Activated B cell treated with CpG ODN at 0.5 μM for 24 hours (primary cell): ENCODE data around the gene MTRF1. TPM values are rescaled to one million over a fixed set of nuclear protein-coding genes. Genes with fewer than 3 reads are reported as not detected.

Source experiments
- ATAC-seq: fragments of 200-7000 bp; cut with Tn5 transposase; one replicate; pipeline ENCODE4 v1.10.0; 2021; ENCODE audit warnings: low read depth, mild to moderate bottlenecking, moderate library complexity
- CTCF ChIA-PET: fragments of 350-600 bp; sonication (Branson Sonifier 250); formaldehyde crosslinking; loops from one replicate; lab custom pipeline; 2021; ENCODE audit warnings: antibody characterized with exemption; lab: Charles Lee
- POLR2A ChIA-PET: fragments of 350-600 bp; sonication (Branson Sonifier 250); formaldehyde crosslinking; loops from one replicate; lab custom pipeline; 2021; ENCODE audit warnings: antibody characterized with exemption; lab: Charles Lee
- DNase-seq: peaks from one replicate; pipeline ENCODE4 v3.0.0; 2022
- H3K27ac Mint-ChIP-seq: one replicate; pipeline ENCODE4 v1.8.0; 2020; ENCODE audit warnings: mixed read lengths
- H3K27me3 Mint-ChIP-seq: one replicate; pipeline ENCODE4 v1.8.0; 2021; ENCODE audit warnings: mixed read lengths
- H3K36me3 Mint-ChIP-seq: one replicate; pipeline ENCODE4 v1.8.0; 2021; ENCODE audit warnings: low read depth, mixed read lengths
- H3K4me1 Mint-ChIP-seq: one replicate; pipeline ENCODE4 v1.8.0; 2021; ENCODE audit warnings: mixed read lengths
- H3K4me3 Mint-ChIP-seq: one replicate; pipeline ENCODE4 v1.8.0; 2020; ENCODE audit warnings: mild to moderate bottlenecking, mixed read lengths
- H3K9me3 Mint-ChIP-seq: one replicate; pipeline ENCODE4 v1.8.0; 2020; ENCODE audit warnings: mixed read lengths
- intact Hi-C: fragments of 100-400 bp; cut with micrococcal nuclease; formaldehyde crosslinking; loops from one replicate; pipeline ENCODE4 v1.15.1; 2024
- total RNA-seq: library from RNA; stranded (reverse); gene quantifications from 2 replicates; pipeline ENCODE4 v1.2.3, GENCODE V29; 2022
- TF ChIP-seq, protein P1 (sequence below): fragments of 200-600 bp; IDR thresholded peaks from one replicate; pipeline ENCODE4 v1.8.0; 2022; ENCODE audit warnings: antibody characterized with exemption, mild to moderate bottlenecking

Gene MTRF1
- total RNA-seq, 1 donor from 2014 or later = 26.7 TPM

DNA sequence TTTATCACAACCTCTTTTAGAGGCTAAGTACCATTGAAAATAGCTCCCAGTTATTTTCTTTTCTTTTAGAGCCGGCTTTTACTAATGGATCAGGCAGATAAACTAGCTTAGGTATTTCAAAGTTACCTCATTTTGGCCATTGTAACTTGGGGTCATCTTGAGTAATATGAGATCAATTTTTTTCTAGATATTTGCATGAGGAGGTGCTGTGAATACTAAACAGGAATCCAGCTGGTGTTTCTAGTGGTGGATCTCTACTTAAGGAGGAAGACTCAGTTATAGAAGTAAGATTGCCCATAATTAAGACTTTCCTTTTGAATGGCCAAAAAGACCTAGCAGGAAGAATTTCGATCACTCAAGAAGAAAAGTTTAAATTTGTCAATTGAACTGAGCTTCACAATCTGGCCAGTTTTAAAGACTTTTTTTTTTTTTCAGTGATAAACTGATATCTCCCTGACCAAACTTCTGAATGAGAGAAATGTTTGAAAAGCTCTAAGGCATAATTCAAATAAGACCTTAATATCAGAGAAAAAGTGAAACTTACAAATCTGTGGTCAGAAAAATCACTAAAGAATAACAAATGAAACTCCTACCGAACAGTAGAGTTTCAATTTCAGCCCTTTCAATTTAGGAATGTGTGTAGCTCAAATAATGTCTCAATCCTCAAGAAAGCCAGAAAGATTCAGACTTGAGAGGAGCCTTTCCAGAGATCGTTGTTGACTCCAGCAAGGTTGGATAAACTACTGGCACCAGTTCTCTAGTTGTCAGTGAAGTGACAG lies 36.1 kb upstream of the MTRF1 start:
- H3K9me3 Mint-ChIP-seq = no peaks in the 10 kb centered on the region
- TF ChIP-seq, protein P1, sequence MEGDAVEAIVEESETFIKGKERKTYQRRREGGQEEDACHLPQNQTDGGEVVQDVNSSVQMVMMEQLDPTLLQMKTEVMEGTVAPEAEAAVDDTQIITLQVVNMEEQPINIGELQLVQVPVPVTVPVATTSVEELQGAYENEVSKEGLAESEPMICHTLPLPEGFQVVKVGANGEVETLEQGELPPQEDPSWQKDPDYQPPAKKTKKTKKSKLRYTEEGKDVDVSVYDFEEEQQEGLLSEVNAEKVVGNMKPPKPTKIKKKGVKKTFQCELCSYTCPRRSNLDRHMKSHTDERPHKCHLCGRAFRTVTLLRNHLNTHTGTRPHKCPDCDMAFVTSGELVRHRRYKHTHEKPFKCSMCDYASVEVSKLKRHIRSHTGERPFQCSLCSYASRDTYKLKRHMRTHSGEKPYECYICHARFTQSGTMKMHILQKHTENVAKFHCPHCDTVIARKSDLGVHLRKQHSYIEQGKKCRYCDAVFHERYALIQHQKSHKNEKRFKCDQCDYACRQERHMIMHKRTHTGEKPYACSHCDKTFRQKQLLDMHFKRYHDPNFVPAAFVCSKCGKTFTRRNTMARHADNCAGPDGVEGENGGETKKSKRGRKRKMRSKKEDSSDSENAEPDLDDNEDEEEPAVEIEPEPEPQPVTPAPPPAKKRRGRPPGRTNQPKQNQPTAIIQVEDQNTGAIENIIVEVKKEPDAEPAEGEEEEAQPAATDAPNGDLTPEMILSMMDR = no peak
- no peak for DNase-seq
- H3K36me3 Mint-ChIP-seq = no peaks in the 10 kb centered on the region
- H3K4me3 Mint-ChIP-seq = no peak overlapping the region
- no peak overlapping the region for H3K27ac Mint-ChIP-seq
- intact Hi-C loops = no loop called here
- POLR2A ChIA-PET = no interaction called here
- no peaks in the 10 kb centered on the region for H3K4me1 Mint-ChIP-seq
- no peaks in the 10 kb centered on the region for H3K27me3 Mint-ChIP-seq
- CTCF ChIA-PET = no interaction called here
- ATAC-seq = no peak

DNA sequence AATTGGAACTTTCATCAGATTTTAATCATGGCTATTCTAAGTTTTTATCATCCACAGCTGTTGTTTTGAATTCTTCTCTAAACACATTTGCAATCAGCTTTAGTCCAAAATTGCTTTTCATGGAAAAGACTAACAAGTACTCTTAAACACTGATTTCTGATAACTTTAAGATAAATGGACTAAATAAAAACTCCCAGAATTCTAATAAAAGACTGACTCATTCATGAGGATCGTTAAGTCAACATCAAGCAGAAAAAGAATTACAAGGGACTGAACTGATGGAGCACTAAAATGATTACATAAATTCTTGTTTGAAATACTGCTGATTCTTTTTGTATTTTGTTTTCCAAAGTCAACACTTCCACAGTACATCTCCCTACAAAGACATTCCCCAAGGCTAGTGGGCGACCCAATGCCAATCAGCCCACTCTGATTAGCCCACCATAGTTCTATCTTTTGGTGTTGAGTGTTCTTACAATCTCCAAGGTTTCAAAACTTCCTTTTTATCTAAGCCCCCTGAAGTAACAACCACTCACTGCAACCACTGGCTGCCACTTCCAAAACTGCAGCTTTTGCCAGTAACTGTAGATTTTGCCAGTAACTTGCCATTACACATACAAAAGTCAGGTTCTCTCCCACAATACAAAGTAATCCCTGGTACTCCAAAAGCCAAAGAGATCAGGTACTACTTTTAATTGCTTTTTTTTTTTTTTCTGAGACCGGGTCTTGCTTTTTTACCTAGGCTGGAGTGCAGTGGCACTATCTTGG lies 33.7 kb upstream of the MTRF1 start:
- no peak for ATAC-seq

DNA sequence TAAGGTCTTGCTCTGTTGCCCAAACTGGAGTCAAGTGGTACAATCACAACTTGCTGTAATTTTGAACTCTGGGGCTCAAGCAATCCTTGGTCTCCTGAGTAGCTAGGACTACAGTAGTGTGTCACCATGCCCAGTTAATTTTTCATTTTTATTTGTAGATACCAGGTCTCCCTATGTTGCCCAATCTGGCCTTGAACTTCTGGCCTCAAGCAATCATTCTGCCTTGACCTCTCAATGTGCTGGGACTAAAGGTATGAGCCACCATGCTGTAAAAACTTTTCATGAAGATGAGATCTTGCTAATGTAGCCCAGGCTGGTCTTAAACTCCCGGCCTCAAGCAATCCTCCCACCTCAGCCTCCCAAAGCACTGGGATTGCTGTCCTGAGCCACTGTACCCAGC lies 32.6 kb upstream of the MTRF1 start:
- intact Hi-C loops = no loop called here
- ChIA-PET CTCF (no interaction called here), POLR2A (no interaction called here)
- TF ChIP-seq, protein P1 = no peak
- Mint-ChIP-seq H3K4me1 (no peaks in the 10 kb centered on the region), H3K27ac (no peak overlapping the region), H3K9me3 (peaks cover 2% of the 10 kb centered on the region), H3K27me3 (peaks cover 3% of the 10 kb centered on the region), H3K4me3 (no peak overlapping the region), H3K36me3 (peaks cover 1% of the 10 kb centered on the region)
- ATAC-seq = no peak
- DNase-seq = no peak

More for the DNA sequence above, 33.7 kb upstream of the MTRF1 start:
- ChIA-PET CTCF (no interaction called here), POLR2A (no interaction called here)
- Mint-ChIP-seq H3K27me3 (no peaks in the 10 kb centered on the region), H3K27ac (no peak overlapping the region), H3K4me3 (no peak overlapping the region), H3K9me3 (no peaks in the 10 kb centered on the region), H3K36me3 (no peaks in the 10 kb centered on the region), H3K4me1 (no peaks in the 10 kb centered on the region)
- TF ChIP-seq, protein P1 = no peak
- intact Hi-C loops = no loop called here
- no peak for DNase-seq

DNA sequence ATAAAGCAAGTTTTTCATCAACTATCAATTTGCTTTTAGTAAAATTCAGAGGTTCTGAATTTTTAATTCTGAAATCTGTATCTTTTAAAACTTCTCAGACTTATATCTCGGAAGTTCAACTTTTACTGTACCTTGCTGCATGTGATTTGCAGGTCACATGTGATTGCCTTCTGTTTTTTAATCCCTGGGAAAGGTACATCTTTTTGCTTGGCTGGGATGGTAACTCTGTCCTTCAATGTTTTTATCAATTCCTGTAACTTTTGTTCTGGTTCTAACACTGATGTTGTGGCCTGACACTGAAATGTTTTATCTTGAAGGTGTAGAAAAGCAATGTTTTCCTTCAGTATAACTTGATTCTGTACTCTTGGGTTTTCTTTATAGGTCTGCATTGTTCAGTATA lies 31.5 kb upstream of the MTRF1 start:
- H3K9me3 Mint-ChIP-seq = peaks cover 2% of the 10 kb centered on the region
- H3K27me3 Mint-ChIP-seq = peaks cover 3% of the 10 kb centered on the region
- no peaks in the 10 kb centered on the region for H3K4me1 Mint-ChIP-seq
- ATAC-seq (no peak), DNase-seq (no peak)
- ChIA-PET POLR2A (no interaction called here), CTCF (no interaction called here)
- intact Hi-C loops = no loop called here
- no peak overlapping the region for H3K27ac Mint-ChIP-seq
- no peak overlapping the region for H3K4me3 Mint-ChIP-seq
- peaks cover 1% of the 10 kb centered on the region for H3K36me3 Mint-ChIP-seq
- TF ChIP-seq, protein P1 = no peak

DNA sequence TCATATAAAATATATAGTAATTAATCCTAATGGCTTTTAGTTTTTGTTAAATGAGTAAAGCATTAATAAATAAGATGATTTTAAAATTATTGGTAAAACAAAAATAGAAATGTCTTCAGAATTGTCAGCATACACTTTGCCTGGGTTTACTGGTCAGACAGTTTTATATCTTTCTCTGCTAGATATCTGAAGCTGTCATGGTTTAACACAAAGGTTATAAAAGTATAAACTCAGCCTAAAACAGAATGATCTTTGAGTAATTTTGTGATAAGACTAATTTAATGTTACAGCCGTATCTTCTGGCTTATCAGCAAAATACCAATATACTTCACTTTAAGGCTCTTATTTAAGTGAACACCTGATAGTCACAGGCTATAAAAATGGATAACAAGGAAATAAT lies 29.9 kb upstream of the MTRF1 start:
- ChIA-PET CTCF (no interaction called here), POLR2A (no interaction called here)
- intact Hi-C loops = no loop called here
- TF ChIP-seq, protein P1 = no peak
- Mint-ChIP-seq H3K4me1 (no peaks in the 10 kb centered on the region), H3K9me3 (peaks cover 2% of the 10 kb centered on the region), H3K4me3 (no peak overlapping the region), H3K27me3 (peaks cover 3% of the 10 kb centered on the region), H3K36me3 (peaks cover 1% of the 10 kb centered on the region), H3K27ac (no peak overlapping the region)
- DNase-seq (no peak), ATAC-seq (no peak)
